Measurements from ENCODE around the gene SLC45A2. TPM values are rescaled to one million over a fixed set of nuclear protein-coding genes. Genes with fewer than 3 reads are reported as not detected.

The SLC45A2 gene
- total RNA-seq, 1 experiment from 2014 or later, result not detected

DNA sequence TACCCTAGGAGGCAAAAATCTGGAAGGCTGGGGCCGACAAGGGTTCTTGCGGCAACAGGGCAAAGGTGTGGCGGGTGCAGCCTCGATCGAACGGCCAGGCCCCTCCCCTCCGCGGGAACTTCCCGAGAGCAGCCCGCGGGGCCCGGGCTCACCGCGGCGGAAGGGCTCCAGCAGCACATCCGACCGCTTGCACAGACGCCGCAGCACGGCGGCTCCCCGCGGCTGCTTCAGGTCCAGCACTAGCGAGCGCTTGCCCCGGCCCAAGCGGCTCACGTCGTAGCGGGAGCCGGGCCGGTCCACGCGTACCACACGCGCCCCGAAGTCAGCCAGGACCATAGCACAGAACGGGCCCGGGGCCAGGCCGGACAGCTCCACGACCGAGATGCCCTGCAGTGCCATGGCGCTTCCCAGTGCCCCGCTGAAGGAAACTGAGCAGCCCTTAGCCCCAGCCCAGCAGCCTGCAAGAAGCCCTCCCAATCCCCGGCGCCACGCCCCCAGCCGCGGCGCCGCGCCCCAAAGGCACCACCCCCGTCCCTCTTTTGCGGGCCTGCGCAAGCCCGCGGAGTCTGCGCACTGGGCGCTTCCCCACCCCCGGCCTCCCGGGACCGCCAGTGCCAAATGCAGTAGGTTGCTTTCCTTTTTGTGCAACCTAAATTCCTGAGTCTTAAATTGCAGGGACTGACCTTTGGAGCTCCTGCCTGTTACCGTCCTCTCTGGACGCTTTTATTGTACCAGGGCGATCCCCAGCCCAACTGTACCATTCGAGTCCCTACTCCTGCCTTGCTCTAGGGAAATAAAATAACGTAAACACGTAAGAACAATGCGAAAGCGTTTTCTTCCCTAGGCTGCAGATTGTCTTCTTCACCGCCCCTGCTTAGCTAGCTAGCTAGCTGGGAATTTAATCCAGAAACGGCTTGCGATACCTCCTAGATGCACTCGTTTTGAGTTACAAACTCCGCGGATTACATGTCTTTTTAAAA, 23.4 kb upstream of the SLC45A2 start, which contains the start of gene AMACR (continued):
- TF ChIP-seq TEAD4 (CRISPR knock-in tag; IDR thresholded peaks at IDR 0.05) (no peak), CDX4 (CRISPR knock-in tag; IDR thresholded peaks at IDR 0.05; ENCODE audit: borderline replicate concordance) (no peak), MYBL2 (CRISPR knock-in tag; IDR thresholded peaks at IDR 0.05) (no peak; the same call in 1 of the 2 replicates), ZNF219 (CRISPR knock-in tag; IDR thresholded peaks at IDR 0.05; ENCODE audit: borderline replicate concordance) (no peak), AFF4 (CRISPR knock-in tag; IDR thresholded peaks at IDR 0.05; ENCODE audit: borderline replicate concordance) (no peak; the same call in 1 of the 2 replicates), TCF7 (CRISPR knock-in tag; IDR thresholded peaks at IDR 0.05; ENCODE audit: low read depth) (no peak), RORB (CRISPR knock-in tag; IDR thresholded peaks at IDR 0.05) (no peak), MLX (CRISPR knock-in tag; IDR thresholded peaks at IDR 0.05) (no peak), JAZF1 (CRISPR knock-in tag; IDR thresholded peaks at IDR 0.05) (no peak), CREB1 (CRISPR knock-in tag; IDR thresholded peaks at IDR 0.05) (no peak), GABPB1 (CRISPR knock-in tag; IDR thresholded peaks at IDR 0.05) (peak; percentile 14; the same call in 1 of the 2 replicates), GTF2I (CRISPR knock-in tag; conservative IDR thresholded peaks at IDR 0.05) (no peak), IRF2 (CRISPR knock-in tag; IDR thresholded peaks at IDR 0.05; ENCODE audit: borderline replicate concordance, low read depth) (no peak), USF1 (CRISPR knock-in tag; IDR thresholded peaks at IDR 0.05) (0 out of 2 replicates have a peak, but pooled peaks have one; percentile 29)
- TF ChIP-seq, protein P1, sequence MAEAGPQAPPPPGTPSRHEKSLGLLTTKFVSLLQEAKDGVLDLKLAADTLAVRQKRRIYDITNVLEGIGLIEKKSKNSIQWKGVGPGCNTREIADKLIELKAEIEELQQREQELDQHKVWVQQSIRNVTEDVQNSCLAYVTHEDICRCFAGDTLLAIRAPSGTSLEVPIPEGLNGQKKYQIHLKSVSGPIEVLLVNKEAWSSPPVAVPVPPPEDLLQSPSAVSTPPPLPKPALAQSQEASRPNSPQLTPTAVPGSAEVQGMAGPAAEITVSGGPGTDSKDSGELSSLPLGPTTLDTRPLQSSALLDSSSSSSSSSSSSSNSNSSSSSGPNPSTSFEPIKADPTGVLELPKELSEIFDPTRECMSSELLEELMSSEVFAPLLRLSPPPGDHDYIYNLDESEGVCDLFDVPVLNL (CRISPR knock-in tag; IDR thresholded peaks at IDR 0.05; ENCODE audit: borderline replicate concordance, low read depth), result no peak
- TF ChIP-seq, protein P2, sequence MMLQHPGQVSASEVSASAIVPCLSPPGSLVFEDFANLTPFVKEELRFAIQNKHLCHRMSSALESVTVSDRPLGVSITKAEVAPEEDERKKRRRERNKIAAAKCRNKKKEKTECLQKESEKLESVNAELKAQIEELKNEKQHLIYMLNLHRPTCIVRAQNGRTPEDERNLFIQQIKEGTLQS (CRISPR knock-in tag; conservative IDR thresholded peaks at IDR 0.05), result no peak

- CTCF ChIA-PET, result interaction anchor here (0.5 to 1.7 kb wide), 3 partner anchors 9 to 912 kb away, joined by 3 to 10 read pairs (median 4); no protein-coding TSS in a partner anchor
- POLR2A ChIA-PET, result no interaction called here
- ATAC-seq (0 out of 2 replicates have a peak, but pooled peaks have one; percentile 3), DNase-seq (ENCODE audit: low spot score) (no peak)
- H3K9me3 Mint-ChIP-seq, result no peaks in the 10 kb centered on the region
- H3K27ac Mint-ChIP-seq, result peak overlapping the region; percentile 72
- peaks cover 18% of the 10 kb centered on the region for H3K4me1 Mint-ChIP-seq
- H3K4me3 Mint-ChIP-seq, result peak overlapping the region; percentile 83
- no peaks in the 10 kb centered on the region for H3K27me3 Mint-ChIP-seq (ENCODE audit: low read depth)
- peaks cover 13% of the 10 kb centered on the region for H3K36me3 Mint-ChIP-seq
- TF ChIP-seq CREM (CRISPR knock-in tag; IDR thresholded peaks at IDR 0.05), result no peak
- no peak for TF ChIP-seq ZNF138 (CRISPR knock-in tag; conservative IDR thresholded peaks at IDR 0.05)
- TF ChIP-seq ATF6 (CRISPR knock-in tag; IDR thresholded peaks at IDR 0.05), result no peak
- no peak for TF ChIP-seq GTF2I (CRISPR knock-in tag; conservative IDR thresholded peaks at IDR 0.05)
- TF ChIP-seq, protein P3, sequence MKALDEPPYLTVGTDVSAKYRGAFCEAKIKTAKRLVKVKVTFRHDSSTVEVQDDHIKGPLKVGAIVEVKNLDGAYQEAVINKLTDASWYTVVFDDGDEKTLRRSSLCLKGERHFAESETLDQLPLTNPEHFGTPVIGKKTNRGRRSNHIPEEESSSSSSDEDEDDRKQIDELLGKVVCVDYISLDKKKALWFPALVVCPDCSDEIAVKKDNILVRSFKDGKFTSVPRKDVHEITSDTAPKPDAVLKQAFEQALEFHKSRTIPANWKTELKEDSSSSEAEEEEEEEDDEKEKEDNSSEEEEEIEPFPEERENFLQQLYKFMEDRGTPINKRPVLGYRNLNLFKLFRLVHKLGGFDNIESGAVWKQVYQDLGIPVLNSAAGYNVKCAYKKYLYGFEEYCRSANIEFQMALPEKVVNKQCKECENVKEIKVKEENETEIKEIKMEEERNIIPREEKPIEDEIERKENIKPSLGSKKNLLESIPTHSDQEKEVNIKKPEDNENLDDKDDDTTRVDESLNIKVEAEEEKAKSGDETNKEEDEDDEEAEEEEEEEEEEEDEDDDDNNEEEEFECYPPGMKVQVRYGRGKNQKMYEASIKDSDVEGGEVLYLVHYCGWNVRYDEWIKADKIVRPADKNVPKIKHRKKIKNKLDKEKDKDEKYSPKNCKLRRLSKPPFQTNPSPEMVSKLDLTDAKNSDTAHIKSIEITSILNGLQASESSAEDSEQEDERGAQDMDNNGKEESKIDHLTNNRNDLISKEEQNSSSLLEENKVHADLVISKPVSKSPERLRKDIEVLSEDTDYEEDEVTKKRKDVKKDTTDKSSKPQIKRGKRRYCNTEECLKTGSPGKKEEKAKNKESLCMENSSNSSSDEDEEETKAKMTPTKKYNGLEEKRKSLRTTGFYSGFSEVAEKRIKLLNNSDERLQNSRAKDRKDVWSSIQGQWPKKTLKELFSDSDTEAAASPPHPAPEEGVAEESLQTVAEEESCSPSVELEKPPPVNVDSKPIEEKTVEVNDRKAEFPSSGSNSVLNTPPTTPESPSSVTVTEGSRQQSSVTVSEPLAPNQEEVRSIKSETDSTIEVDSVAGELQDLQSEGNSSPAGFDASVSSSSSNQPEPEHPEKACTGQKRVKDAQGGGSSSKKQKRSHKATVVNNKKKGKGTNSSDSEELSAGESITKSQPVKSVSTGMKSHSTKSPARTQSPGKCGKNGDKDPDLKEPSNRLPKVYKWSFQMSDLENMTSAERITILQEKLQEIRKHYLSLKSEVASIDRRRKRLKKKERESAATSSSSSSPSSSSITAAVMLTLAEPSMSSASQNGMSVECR (CRISPR knock-in tag; IDR thresholded peaks at IDR 0.05; ENCODE audit: borderline replicate concordance), result no peak
Measured at GRCh38 chr5:34007201-34007620, 22.7 kb upstream of the SLC45A2 start.

All from WTC11 (cell line).